Keratinocyte (primary cell): ENCODE data around the gene PRDM4.

Experiments used
- CTCF ChIP-seq, 3 experiments: IDR thresholded peaks in 1 of 3; conservative IDR thresholded peaks in 1 of 3; optimal IDR thresholded peaks in 1 of 3; 2 replicates in 2 of 3; 3 replicates in 1 of 3; pipeline versions ENCODE3 to v1.5.1; 2011; ENCODE audit warnings: low read length in 3 of 3, mild to moderate bottlenecking in 3 of 3, moderate library complexity in 2 of 3, control low read depth in 1 of 3, inconsistent platforms in 1 of 3; ENCODE audit not compliant: insufficient read depth in 2 of 3; ENCODE audit errors: extremely low read depth in 1 of 3
- EZH2 ChIP-seq: IDR thresholded peaks from one replicate; pipeline ENCODE4 v1.6.1; 2012; ENCODE audit warnings: inconsistent platforms, mild to moderate bottlenecking, low read length, moderate library complexity

- TF ChIP-seq EZH2, result no peak
- TF ChIP-seq CTCF (optimal IDR thresholded peaks at IDR 0.05 in 1 of 3, IDR thresholded peaks at IDR 0.05 in 1 of 3, conservative IDR thresholded peaks at IDR 0.05 in 1 of 3; ENCODE audit: extremely low read depth in 1 of 3, insufficient read depth in 2 of 3, low read length in 3 of 3), result no peak
Observed at GRCh38 chr12:107794451-107794850, 33.5 kb upstream of the PRDM4 start.
